Measurements from ENCODE around the gene PSG3.
A peak's percentile ranks its signal among the peaks of the same experiment; 100 is the strongest.
"Not testable (repeated sequence)": the region's sequence is repeated elsewhere in the genome, so short reads cannot be mapped to it uniquely, and the experiment has no call there.

PSG3 gene

DNA sequence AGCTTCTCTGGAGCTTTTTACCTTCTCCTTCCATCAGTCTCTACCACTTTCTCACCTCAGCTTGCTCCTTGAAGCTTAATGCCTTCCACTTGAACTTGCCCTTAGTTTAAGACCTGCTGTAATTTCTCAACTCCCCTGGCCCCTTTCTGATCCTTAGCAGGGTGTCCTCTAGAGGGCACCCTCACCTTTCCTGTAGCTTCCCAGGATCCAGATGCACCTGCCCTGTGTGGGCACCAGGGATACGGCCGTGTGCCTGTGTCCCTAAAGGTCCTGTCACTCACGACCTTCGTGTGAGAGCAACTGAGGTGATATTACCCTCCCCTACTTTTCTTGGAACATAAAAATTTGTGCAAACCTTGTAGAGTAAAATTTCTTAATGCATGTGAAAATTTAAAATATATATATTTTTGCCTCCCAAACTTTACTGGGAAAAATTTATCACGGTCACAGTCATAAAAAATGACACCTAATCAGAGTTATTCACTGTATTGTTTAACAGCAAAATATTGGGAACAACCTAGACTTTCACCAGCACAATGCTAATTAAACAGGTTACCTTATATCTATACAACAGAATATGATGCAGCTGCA is 46.4 kb downstream of the PSG3 start:
- peak; percentile 77 for DNase-seq (ENCODE audit: low read depth)
- TF ChIP-seq, protein P1, sequence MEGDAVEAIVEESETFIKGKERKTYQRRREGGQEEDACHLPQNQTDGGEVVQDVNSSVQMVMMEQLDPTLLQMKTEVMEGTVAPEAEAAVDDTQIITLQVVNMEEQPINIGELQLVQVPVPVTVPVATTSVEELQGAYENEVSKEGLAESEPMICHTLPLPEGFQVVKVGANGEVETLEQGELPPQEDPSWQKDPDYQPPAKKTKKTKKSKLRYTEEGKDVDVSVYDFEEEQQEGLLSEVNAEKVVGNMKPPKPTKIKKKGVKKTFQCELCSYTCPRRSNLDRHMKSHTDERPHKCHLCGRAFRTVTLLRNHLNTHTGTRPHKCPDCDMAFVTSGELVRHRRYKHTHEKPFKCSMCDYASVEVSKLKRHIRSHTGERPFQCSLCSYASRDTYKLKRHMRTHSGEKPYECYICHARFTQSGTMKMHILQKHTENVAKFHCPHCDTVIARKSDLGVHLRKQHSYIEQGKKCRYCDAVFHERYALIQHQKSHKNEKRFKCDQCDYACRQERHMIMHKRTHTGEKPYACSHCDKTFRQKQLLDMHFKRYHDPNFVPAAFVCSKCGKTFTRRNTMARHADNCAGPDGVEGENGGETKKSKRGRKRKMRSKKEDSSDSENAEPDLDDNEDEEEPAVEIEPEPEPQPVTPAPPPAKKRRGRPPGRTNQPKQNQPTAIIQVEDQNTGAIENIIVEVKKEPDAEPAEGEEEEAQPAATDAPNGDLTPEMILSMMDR (IDR thresholded peaks at IDR 0.05; ENCODE audit: insufficient read depth, low read depth, low read length, missing control alignments), result peak; percentile 93
- H3K4me3 ChIP-seq (ENCODE audit: low read length), result no peak overlapping the region

DNA sequence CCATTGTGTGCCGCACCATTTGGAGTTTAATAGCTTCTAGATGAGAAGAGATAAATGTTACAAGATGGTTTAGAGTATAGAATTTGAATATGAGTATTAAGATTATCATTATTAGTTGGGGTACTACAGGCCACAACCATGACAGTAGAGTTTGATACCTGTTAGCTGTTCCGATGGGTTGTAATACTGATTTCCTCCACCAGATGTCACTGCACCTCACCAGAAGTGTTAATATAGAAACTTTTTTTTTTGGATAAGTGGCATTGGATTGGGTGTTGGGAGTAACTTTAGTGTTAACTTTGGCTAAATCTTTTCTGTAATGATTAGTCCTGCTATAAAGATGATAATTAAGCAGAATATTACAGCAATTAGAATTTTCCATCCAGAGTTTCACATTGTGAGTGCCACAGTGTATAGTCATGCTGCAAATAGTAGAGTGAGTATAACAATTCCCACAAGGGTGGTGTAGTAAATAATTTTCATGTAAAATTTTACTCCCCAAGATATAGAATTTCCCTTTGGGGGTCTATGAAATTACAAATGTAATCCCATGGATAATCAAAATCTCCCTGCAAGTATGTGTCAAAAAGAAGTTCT is 56.3 kb downstream of the PSG3 start:
- DNase-seq (ENCODE audit: low read depth), result peak; percentile 41
- TF ChIP-seq, protein P1 (IDR thresholded peaks at IDR 0.05; ENCODE audit: insufficient read depth, low read depth, low read length, missing control alignments), result peak; percentile 65

DNA sequence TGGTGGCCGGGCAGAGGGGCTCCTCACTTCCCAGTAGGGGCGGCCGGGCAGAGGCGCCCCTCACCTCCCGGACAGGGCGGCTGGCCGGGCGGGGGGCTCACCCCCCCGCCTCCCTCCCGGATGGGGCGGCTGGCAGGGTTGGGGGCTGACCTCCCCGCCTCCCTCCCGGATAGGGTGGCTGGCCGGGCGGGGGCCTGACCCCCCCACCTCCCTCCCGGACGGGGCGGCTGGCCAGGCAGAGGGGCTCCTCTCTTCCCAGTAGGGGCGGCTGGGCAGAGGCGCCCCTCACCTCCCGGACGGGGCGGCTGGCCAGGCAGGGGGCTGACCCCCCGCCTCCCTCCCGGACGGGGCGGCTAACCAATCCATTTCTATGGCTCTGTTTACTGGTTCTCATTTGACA is 64.0 kb downstream of the PSG3 start:
- not testable (repeated sequence) for H3K4me3 ChIP-seq (ENCODE audit: low read length); DNase-seq (ENCODE audit: low read depth)

More for the DNA sequence above, 56.3 kb downstream of the PSG3 start:
- no peak overlapping the region for H3K4me3 ChIP-seq (ENCODE audit: low read length)

DNA sequence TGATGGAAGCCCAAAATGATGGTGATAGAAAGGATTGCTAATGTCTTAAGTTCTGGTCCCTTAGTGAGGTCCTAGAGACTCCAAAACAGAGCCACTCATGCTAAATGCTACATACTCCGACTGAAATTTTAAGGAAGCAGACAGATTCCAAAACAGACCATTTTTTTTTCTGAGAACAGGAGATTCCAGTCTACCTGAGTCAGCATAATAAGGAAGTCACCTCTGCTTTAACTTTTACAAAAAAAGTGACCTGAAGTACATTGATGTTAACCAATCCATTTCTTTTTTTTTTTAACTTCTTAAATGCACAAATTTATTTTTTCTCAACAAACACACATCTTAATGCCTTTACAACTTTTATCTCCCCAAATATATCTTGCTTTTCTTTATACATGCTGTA is 65.7 kb downstream of the PSG3 start:
- not testable (repeated sequence) for DNase-seq (ENCODE audit: low read depth); H3K4me3 ChIP-seq (ENCODE audit: low read length)

Measured in epithelial cell of esophagus (primary cell).